Prostate gland (tissue), 2 donors: ENCODE data around the gene STAM2.

ENCODE experiments used
- CTCF ChIP-seq, 4 experiments: fragments of 200-600 bp in 2 of 4; fragments of 450-650 bp in 2 of 4; sonication (generic) in 2 of 4; IDR thresholded peaks; 1 replicate in 3 of 4; 2 replicates in 1 of 4; pipeline ENCODE4 v1.5.1; 2016 to 2019; ENCODE audit warnings: antibody characterized with exemption in 4 of 4, mild to moderate bottlenecking in 2 of 4, moderate library complexity in 2 of 4
- POLR2AphosphoS5 ChIP-seq: sonication (generic); formaldehyde crosslinking; IDR thresholded peaks from one replicate; pipeline ENCODE4 v1.6.1; 2017; ENCODE audit warnings: antibody characterized with exemption

GRCh38 chr2:152106464-152106863, 69.1 kb downstream of the STAM2 start:
- TF ChIP-seq CTCF (IDR thresholded peaks at IDR 0.05) (no peak), POLR2AphosphoS5 (no peak)
